Neural progenitor cell (in vitro differentiated cells): ENCODE data around the gene LMAN2L. TPM values are rescaled to one million over a fixed set of nuclear protein-coding genes. Genes with fewer than 3 reads are reported as not detected.

Experiments
- DNase-seq: peaks from one replicate; pipeline ENCODE4 v3.0.0-alpha.2; 2016; ENCODE audit warnings: low spot score
- H2AFZ ChIP-seq: fragments of 200-600 bp; sonication (generic); replicated peaks from 2 replicates; pipeline ENCODE4 v1.6.1; 2016; ENCODE audit warnings: antibody characterized with exemption
- H3F3A ChIP-seq: fragments of 200-600 bp; sonication (generic); 2 replicates; pipeline ENCODE4 v1.6.1; 2016; ENCODE audit warnings: antibody characterized with exemption, low read depth
- H3K27ac ChIP-seq: fragments of 200-600 bp; sonication (generic); 2 replicates; pipeline ENCODE4 v1.5.1; 2016; ENCODE audit warnings: mild to moderate bottlenecking
- H3K27me3 ChIP-seq: fragments of 200-600 bp; sonication (generic); 2 replicates; pipeline ENCODE4 v1.6.1; 2016; ENCODE audit warnings: mild to moderate bottlenecking, moderate library complexity
- H3K36me3 ChIP-seq: fragments of 200-600 bp; sonication (generic); 2 replicates; pipeline ENCODE4 v1.5.1; 2016
- H3K4me1 ChIP-seq: fragments of 200-600 bp; sonication (generic); 2 replicates; pipeline ENCODE4 v1.6.1; 2016; ENCODE audit warnings: mixed run types
- H3K4me2 ChIP-seq: fragments of 200-600 bp; sonication (generic); 2 replicates; pipeline ENCODE4 v1.6.1; 2016
- H3K4me3 ChIP-seq: fragments of 200-600 bp; sonication (generic); 2 replicates; pipeline ENCODE4 v1.5.1; 2016
- H3K79me2 ChIP-seq: fragments of 200-600 bp; sonication (generic); 2 replicates; pipeline ENCODE4 v1.6.1; 2016; ENCODE audit warnings: low read depth
- H3K9ac ChIP-seq: fragments of 200-600 bp; sonication (generic); 2 replicates; pipeline ENCODE4 v1.6.1; 2016
- H3K9me3 ChIP-seq: fragments of 200-600 bp; sonication (generic); 2 replicates; pipeline ENCODE4 v1.5.1; 2016; ENCODE audit warnings: low read depth
- H4K20me1 ChIP-seq: fragments of 200-600 bp; sonication (generic); 2 replicates; pipeline ENCODE4 v1.6.1; 2016; ENCODE audit warnings: low read depth
- H3K27ac Mint-ChIP-seq: 3 replicates; pipeline ENCODE4 v1.8.0; 2021; ENCODE audit warnings: mixed read lengths
- H3K27me3 Mint-ChIP-seq: 2 replicates; pipeline ENCODE4 v1.8.0; 2022; ENCODE audit warnings: low read depth, mild to moderate bottlenecking, inconsistent platforms, moderate library complexity, mixed read lengths; ENCODE audit not compliant: insufficient read depth
- H3K36me3 Mint-ChIP-seq: 3 replicates; pipeline ENCODE4 v1.8.0; 2021; ENCODE audit warnings: mixed read lengths
- H3K4me1 Mint-ChIP-seq: 3 replicates; pipeline ENCODE4 v1.8.0; 2021; ENCODE audit warnings: mixed read lengths
- H3K4me3 Mint-ChIP-seq: 3 replicates; pipeline ENCODE4 v1.8.0; 2021; ENCODE audit warnings: mild to moderate bottlenecking, moderate library complexity, mixed read lengths
- H3K9me3 Mint-ChIP-seq: 3 replicates; pipeline ENCODE4 v1.8.0; 2020; ENCODE audit warnings: mixed read lengths
- EZH2 ChIP-seq: fragments of 200-600 bp; sonication (generic); IDR thresholded peaks from 2 replicates; pipeline ENCODE4 v1.6.1; 2017; ENCODE audit warnings: antibody characterized with exemption, mild to moderate bottlenecking, moderate library complexity
- EZH2phosphoT487 ChIP-seq: fragments of 200-600 bp; sonication (generic); IDR thresholded peaks from 2 replicates; pipeline ENCODE4 v1.6.1; 2017; ENCODE audit warnings: antibody characterized with exemption
- total RNA-seq: library from RNA; depleted of rRNA; stranded (reverse); fragments of >200 nt; gene quantifications from 2 replicates; pipeline ENCODE4 v1.2.3, GENCODE V29; 2015; ENCODE audit warnings: low replicate concordance
- TF ChIP-seq, protein P1 (sequence below): fragments of 200-600 bp; sonication (generic); IDR thresholded peaks from 2 replicates; pipeline ENCODE4 v1.5.1; 2017; ENCODE audit warnings: antibody characterized with exemption, mild to moderate bottlenecking

Gene LMAN2L, protein sequence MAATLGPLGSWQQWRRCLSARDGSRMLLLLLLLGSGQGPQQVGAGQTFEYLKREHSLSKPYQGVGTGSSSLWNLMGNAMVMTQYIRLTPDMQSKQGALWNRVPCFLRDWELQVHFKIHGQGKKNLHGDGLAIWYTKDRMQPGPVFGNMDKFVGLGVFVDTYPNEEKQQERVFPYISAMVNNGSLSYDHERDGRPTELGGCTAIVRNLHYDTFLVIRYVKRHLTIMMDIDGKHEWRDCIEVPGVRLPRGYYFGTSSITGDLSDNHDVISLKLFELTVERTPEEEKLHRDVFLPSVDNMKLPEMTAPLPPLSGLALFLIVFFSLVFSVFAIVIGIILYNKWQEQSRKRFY
- total RNA-seq, result 25.9 and 39.8 TPM in 2 replicates

DNA sequence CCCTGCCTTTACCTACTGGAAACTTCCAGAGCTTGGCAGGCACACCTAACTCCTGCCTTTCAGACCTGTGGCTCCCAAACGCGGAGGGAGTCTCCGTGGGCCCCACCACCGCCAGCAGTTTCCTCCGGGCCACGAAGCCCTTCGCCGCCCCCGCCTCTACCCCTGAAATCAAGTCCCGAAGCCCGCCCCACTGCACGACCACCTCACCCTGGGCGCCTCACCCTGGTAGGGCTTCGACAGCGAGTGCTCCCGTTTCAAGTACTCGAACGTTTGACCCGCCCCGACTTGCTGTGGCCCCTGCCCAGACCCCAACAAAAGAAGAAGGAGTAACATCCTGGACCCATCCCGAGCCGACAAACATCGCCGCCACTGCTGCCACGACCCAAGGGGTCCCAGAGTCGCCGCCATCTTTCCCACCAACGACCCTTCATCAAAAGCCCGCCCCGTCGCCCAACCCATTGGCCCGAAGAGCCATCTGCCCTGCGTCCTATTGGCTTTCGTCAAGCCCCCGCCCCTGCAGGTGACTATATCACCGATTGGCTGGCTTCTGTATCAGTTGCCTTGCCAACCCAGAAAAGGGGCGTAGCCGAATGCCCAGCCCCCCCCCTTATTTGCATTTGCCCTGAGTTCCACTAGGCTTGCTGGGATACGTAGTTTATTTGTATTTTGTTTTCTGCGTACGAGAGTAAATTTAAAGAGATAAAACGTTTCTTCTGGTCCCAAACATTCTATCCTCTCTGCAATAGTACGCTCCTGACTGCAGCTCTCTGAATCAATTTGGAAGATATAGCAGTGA, at the start of gene LMAN2L:
LMAN2L (minus strand) TSS at position 432 of the 796 bp plus-strand sequence; CDS start at position 408, 24 bp downstream.
- H3F3A ChIP-seq, result no peaks in the 10 kb centered on the region
- peaks cover 12% of the 10 kb centered on the region for H4K20me1 ChIP-seq
- H3K36me3 ChIP-seq, result no peaks in the 10 kb centered on the region
- no peaks in the 10 kb centered on the region for H3K9me3 ChIP-seq
- Mint-ChIP-seq H3K27me3 (peaks cover 9% of the 10 kb centered on the region), H3K36me3 (peaks cover 6% of the 10 kb centered on the region), H3K27ac (peak within 1 kb of the TSS; percentile 95), H3K4me1 (peaks cover 24% of the 10 kb centered on the region), H3K9me3 (no peaks in the 10 kb centered on the region), H3K4me3 (peak within 1 kb of the TSS; percentile 98)
- no peak for TF ChIP-seq EZH2
- TF ChIP-seq, protein P1, sequence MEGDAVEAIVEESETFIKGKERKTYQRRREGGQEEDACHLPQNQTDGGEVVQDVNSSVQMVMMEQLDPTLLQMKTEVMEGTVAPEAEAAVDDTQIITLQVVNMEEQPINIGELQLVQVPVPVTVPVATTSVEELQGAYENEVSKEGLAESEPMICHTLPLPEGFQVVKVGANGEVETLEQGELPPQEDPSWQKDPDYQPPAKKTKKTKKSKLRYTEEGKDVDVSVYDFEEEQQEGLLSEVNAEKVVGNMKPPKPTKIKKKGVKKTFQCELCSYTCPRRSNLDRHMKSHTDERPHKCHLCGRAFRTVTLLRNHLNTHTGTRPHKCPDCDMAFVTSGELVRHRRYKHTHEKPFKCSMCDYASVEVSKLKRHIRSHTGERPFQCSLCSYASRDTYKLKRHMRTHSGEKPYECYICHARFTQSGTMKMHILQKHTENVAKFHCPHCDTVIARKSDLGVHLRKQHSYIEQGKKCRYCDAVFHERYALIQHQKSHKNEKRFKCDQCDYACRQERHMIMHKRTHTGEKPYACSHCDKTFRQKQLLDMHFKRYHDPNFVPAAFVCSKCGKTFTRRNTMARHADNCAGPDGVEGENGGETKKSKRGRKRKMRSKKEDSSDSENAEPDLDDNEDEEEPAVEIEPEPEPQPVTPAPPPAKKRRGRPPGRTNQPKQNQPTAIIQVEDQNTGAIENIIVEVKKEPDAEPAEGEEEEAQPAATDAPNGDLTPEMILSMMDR, result peak; percentile 10
- no peak for TF ChIP-seq EZH2phosphoT487
- H3K79me2 ChIP-seq, result peaks cover 41% of the 10 kb centered on the region
- peak within 1 kb of the TSS; percentile 81 for H3K9ac ChIP-seq
- peaks cover 5% of the 10 kb centered on the region for H3K4me1 ChIP-seq
- no peak within 1 kb of the TSS for H3K27ac ChIP-seq
- peak within 1 kb of the TSS; percentile 99 for H2AFZ ChIP-seq
- peak; percentile 99 for DNase-seq
- no peaks in the 10 kb centered on the region for H3K27me3 ChIP-seq
- peak within 1 kb of the TSS; percentile 86 for H3K4me3 ChIP-seq
- H3K4me2 ChIP-seq, result peak within 1 kb of the TSS; percentile 94

DNA sequence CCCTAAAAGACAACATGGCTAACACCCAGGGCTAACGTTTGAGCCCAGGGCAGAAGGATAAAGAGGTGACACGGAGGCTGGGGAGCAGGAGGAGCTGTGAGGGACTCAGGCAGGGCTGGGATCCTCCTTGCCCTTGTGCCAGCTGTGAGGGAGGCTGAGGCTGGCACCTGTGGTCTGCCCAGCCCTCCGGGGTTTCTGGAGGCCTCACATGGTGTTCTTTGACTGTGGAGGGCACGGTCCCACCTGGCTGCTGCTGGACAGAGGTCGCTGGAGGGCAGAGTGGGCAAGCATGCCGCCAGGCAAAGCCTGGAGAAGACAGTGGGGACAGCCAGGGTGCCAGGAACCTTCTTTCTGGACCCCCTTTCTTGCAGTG, 49.4 kb upstream of the LMAN2L start:
- H3K36me3 Mint-ChIP-seq, result no peaks in the 10 kb centered on the region
- no peaks in the 10 kb centered on the region for H3F3A ChIP-seq
- no peak overlapping the region for H3K4me3 ChIP-seq
- H3K27ac ChIP-seq, result no peak overlapping the region
- no peak for DNase-seq
- H3K9ac ChIP-seq, result no peak overlapping the region
- H3K27ac Mint-ChIP-seq, result no peak overlapping the region
- H3K27me3 Mint-ChIP-seq, result no peaks in the 10 kb centered on the region
- no peaks in the 10 kb centered on the region for H3K79me2 ChIP-seq
- peaks cover 26% of the 10 kb centered on the region for H4K20me1 ChIP-seq
- no peak overlapping the region for H2AFZ ChIP-seq
- H3K4me3 Mint-ChIP-seq, result no peak overlapping the region
- H3K4me1 Mint-ChIP-seq, result peaks cover 17% of the 10 kb centered on the region
- no peak overlapping the region for H3K4me2 ChIP-seq
- H3K27me3 ChIP-seq, result no peaks in the 10 kb centered on the region
- peaks cover 7% of the 10 kb centered on the region for H3K4me1 ChIP-seq
- TF ChIP-seq, protein P1, result no peak
- TF ChIP-seq EZH2phosphoT487 (no peak), EZH2 (no peak)
- H3K36me3 ChIP-seq, result no peaks in the 10 kb centered on the region
- H3K9me3 ChIP-seq, result no peaks in the 10 kb centered on the region
- H3K9me3 Mint-ChIP-seq, result no peaks in the 10 kb centered on the region

DNA sequence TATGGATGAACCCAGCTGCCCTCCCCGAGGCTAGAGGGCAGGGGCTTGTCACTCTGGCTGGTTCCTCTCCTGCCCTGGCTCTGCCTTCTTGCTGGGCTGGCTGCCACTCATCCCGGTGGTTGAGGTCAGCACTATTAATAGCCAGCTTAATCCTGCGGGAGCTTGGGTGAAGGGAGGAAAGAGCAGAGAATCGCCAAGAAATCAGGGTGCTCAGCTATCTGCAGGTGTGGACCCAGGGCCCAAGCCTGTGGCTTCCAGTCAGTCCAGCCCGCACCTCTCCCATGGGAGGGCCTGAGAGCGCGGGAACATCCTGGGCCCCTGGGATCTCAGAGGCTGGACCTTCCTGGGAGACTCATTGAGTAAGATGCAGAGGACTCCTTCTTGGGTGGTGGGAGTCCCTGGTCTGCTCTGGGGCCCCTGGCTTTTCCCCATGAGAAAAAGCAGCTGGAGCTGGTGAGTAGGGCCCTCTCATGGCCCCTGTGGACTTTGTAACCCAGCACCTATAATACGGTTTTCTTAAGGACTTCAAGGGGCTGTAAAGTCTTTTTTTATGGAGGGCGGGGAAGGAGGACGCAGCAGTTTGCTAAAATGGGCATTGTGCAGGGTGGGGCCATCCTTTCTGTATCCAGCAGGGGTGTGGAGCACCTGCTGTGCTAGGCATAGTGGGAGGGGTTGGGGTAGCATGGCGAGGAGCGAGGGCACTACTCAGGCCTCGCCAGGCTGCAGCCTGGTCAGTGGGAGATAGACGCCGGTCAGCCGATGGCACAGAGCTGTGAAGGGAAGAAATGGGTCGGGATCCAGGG, 48.8 kb upstream of the LMAN2L start:
- no peak overlapping the region for H3K4me3 Mint-ChIP-seq
- DNase-seq, result no peak

More for the DNA sequence above, 48.8 kb upstream of the LMAN2L start:
- Histone ChIP-seq H3K9ac (no peak overlapping the region), H4K20me1 (peaks cover 25% of the 10 kb centered on the region), H3K4me3 (no peak overlapping the region), H3F3A (no peaks in the 10 kb centered on the region), H3K4me1 (peaks cover 7% of the 10 kb centered on the region), H3K27ac (no peak overlapping the region), H3K36me3 (no peaks in the 10 kb centered on the region), H3K9me3 (no peaks in the 10 kb centered on the region), H2AFZ (no peak overlapping the region), H3K4me2 (no peak overlapping the region), H3K79me2 (no peaks in the 10 kb centered on the region), H3K27me3 (no peaks in the 10 kb centered on the region)
- no peaks in the 10 kb centered on the region for H3K36me3 Mint-ChIP-seq
- no peaks in the 10 kb centered on the region for H3K27me3 Mint-ChIP-seq
- H3K9me3 Mint-ChIP-seq, result no peaks in the 10 kb centered on the region
- peak overlapping the region; percentile 42 for H3K27ac Mint-ChIP-seq
- peaks cover 15% of the 10 kb centered on the region for H3K4me1 Mint-ChIP-seq
- no peak for TF ChIP-seq EZH2
- TF ChIP-seq, protein P1, result no peak
- no peak for TF ChIP-seq EZH2phosphoT487
